Panc1 (cell line): ENCODE results near the gene GRIP1. TPM values are rescaled to one million over a fixed set of nuclear protein-coding genes. Genes with fewer than 3 reads are reported as not detected.

Source experiments
- ATAC-seq: fragments of 200-7000 bp; cut with Tn5 transposase; 2 replicates; pipeline ENCODE4 v1.9.1; 2020; ENCODE audit warnings: mild to moderate bottlenecking, moderate library complexity
- BruUV-seq: library from RNA; stranded (reverse); fragments of 400-500 nt; replicated peaks from 2 replicates; lab custom pipeline; 2021; lab: Mats Ljungman, UMichigan
- CTCF ChIA-PET: fragments of 300-600 bp; sonication (Branson Sonifier 250); formaldehyde crosslinking; loops from one replicate; lab custom pipeline; 2022; ENCODE audit warnings: antibody characterized with exemption; lab: Charles Lee
- POLR2A ChIA-PET: fragments of 300-600 bp; sonication (Branson Sonifier 250); formaldehyde crosslinking; loops from one replicate; lab custom pipeline; 2022; ENCODE audit warnings: antibody characterized with exemption; lab: Charles Lee
- DNase-seq: peaks from one replicate; pipeline ENCODE4 v3.0.0-alpha.2; 2010; ENCODE audit warnings: low read depth, low spot score
- H3K27ac ChIP-seq: 2 replicates; pipeline ENCODE4 v1.5.1; 2011; ENCODE audit warnings: mild to moderate bottlenecking, low read length, inconsistent platforms
- H3K27me3 ChIP-seq: fragments of 200-500 bp; sonication (Bioruptor generic); 2 replicates; pipeline ENCODE4 v1.6.0; 2014; ENCODE audit warnings: low read length, inconsistent platforms; ENCODE audit not compliant: control insufficient read depth, insufficient read depth
- H3K36me3 ChIP-seq: fragments of 200-500 bp; sonication (Bioruptor generic); 2 replicates; pipeline ENCODE4 v1.5.1; 2014; ENCODE audit warnings: inconsistent platforms, mild to moderate bottlenecking, low read length, moderate library complexity; ENCODE audit not compliant: control insufficient read depth, insufficient read depth
- H3K4me1 ChIP-seq: 2 replicates; pipeline ENCODE4 v1.5.1; 2011; ENCODE audit warnings: inconsistent platforms, mild to moderate bottlenecking, low read length, moderate library complexity; ENCODE audit not compliant: control insufficient read depth, insufficient read depth
- H3K4me3 ChIP-seq, 2 experiments: 2 replicates each; pipeline ENCODE4 v1.5.1; 2011 to 2012; ENCODE audit warnings: low read depth in 2 of 2, low read length in 2 of 2, mild to moderate bottlenecking in 2 of 2, inconsistent platforms in 1 of 2, moderate library complexity in 1 of 2
- H3K9me3 ChIP-seq: fragments of 200-500 bp; sonication (Bioruptor generic); 2 replicates; pipeline ENCODE4 v1.5.1; 2014; ENCODE audit warnings: low read depth, mild to moderate bottlenecking, inconsistent platforms, low read length, moderate library complexity; ENCODE audit not compliant: control insufficient read depth, insufficient read depth
- POLR2AphosphoS5 ChIP-seq: IDR thresholded peaks from 2 replicates; pipeline ENCODE4 v1.6.1; 2012; ENCODE audit warnings: mild to moderate bottlenecking, low read depth, low read length, moderate library complexity
- SIN3A ChIP-seq: IDR thresholded peaks from 2 replicates; pipeline ENCODE4 v1.6.1; 2012; ENCODE audit warnings: low read depth, mild to moderate bottlenecking, low read length, moderate library complexity, borderline replicate concordance; ENCODE audit not compliant: insufficient read depth
- TCF7L2 ChIP-seq: IDR thresholded peaks from 2 replicates; pipeline ENCODE4 v1.6.1; 2011; ENCODE audit warnings: mild to moderate bottlenecking, low read depth, low read length, inconsistent platforms
- in situ Hi-C: cut with HindIII; loops from 2 replicates; pipeline ENCODE4 v1.10.0; 2016; ENCODE audit warnings: low sequenced_read_pairs, low pct_unique_long_range_greater_than_20kb
- intact Hi-C: fragments of 100-400 bp; cut with micrococcal nuclease; formaldehyde crosslinking; loops from one replicate; pipeline ENCODE4 v1.10.0; 2022; ENCODE audit not compliant: unreplicated experiment
- total RNA-seq: library from RNA; stranded (reverse); gene quantifications from one replicate; pipeline ENCODE4 v1.2.1, GENCODE V29; 2021; ENCODE audit not compliant: unreplicated experiment
- TF ChIP-seq, protein P1 (sequence below): fragments of 450-650 bp; IDR thresholded peaks from 2 replicates; pipeline ENCODE4 v1.5.1; 2017; ENCODE audit warnings: mild to moderate bottlenecking
- TF ChIP-seq, protein P2 (sequence below), 2 experiments: IDR thresholded peaks; 2 replicates each; pipeline ENCODE4 v1.6.1; 2011 to 2012; ENCODE audit warnings: low read depth in 2 of 2, control low read depth in 1 of 2, low read length in 1 of 2, mild to moderate bottlenecking in 1 of 2, moderate library complexity in 1 of 2; ENCODE audit not compliant: insufficient read depth in 1 of 2

GRIP1 gene
- total RNA-seq, 1 experiment from 2014 or later = 9.2 TPM

DNA sequence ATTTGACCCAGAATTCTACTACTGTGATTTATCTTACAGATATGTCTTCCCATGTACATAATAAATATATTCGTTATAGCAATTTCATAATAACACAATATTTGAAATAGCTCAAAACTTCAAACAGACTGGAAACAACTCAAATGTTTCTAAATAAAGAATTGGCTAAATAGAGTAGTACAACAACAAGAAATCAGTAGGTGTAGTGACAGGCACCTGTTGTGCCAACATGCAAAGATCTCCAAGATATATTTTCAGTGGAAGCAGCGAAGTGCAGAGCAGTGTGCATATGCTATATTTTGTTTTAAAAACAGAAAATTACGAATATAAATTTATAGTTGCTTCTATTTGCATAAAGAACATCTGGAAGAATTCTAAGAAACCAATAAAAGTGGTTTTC, 60.9 kb downstream of the GRIP1 start:
- H3K36me3 ChIP-seq = no peaks in the 10 kb centered on the region
- in situ Hi-C loops (no loop called here), intact Hi-C loops (no loop called here)
- no peaks in the 10 kb centered on the region for H3K9me3 ChIP-seq
- ChIA-PET POLR2A (no interaction called here), CTCF (no interaction called here)
- H3K4me3 ChIP-seq = no peak overlapping the region
- ATAC-seq (no peak), DNase-seq (no peak)
- peaks cover 2% of the 10 kb centered on the region; the same call in 1 of the 2 replicates for H3K27me3 ChIP-seq
- H3K27ac ChIP-seq = no peak overlapping the region
- BruUV-seq = no TSS peak
- TF ChIP-seq, protein P1, sequence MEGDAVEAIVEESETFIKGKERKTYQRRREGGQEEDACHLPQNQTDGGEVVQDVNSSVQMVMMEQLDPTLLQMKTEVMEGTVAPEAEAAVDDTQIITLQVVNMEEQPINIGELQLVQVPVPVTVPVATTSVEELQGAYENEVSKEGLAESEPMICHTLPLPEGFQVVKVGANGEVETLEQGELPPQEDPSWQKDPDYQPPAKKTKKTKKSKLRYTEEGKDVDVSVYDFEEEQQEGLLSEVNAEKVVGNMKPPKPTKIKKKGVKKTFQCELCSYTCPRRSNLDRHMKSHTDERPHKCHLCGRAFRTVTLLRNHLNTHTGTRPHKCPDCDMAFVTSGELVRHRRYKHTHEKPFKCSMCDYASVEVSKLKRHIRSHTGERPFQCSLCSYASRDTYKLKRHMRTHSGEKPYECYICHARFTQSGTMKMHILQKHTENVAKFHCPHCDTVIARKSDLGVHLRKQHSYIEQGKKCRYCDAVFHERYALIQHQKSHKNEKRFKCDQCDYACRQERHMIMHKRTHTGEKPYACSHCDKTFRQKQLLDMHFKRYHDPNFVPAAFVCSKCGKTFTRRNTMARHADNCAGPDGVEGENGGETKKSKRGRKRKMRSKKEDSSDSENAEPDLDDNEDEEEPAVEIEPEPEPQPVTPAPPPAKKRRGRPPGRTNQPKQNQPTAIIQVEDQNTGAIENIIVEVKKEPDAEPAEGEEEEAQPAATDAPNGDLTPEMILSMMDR = no peak
- TF ChIP-seq POLR2AphosphoS5 (no peak), TCF7L2 (no peak), SIN3A (no peak)
- TF ChIP-seq, protein P2, sequence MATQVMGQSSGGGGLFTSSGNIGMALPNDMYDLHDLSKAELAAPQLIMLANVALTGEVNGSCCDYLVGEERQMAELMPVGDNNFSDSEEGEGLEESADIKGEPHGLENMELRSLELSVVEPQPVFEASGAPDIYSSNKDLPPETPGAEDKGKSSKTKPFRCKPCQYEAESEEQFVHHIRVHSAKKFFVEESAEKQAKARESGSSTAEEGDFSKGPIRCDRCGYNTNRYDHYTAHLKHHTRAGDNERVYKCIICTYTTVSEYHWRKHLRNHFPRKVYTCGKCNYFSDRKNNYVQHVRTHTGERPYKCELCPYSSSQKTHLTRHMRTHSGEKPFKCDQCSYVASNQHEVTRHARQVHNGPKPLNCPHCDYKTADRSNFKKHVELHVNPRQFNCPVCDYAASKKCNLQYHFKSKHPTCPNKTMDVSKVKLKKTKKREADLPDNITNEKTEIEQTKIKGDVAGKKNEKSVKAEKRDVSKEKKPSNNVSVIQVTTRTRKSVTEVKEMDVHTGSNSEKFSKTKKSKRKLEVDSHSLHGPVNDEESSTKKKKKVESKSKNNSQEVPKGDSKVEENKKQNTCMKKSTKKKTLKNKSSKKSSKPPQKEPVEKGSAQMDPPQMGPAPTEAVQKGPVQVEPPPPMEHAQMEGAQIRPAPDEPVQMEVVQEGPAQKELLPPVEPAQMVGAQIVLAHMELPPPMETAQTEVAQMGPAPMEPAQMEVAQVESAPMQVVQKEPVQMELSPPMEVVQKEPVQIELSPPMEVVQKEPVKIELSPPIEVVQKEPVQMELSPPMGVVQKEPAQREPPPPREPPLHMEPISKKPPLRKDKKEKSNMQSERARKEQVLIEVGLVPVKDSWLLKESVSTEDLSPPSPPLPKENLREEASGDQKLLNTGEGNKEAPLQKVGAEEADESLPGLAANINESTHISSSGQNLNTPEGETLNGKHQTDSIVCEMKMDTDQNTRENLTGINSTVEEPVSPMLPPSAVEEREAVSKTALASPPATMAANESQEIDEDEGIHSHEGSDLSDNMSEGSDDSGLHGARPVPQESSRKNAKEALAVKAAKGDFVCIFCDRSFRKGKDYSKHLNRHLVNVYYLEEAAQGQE (IDR thresholded peaks at IDR 0.05; ENCODE audit: insufficient read depth in 1 of 2, low read depth in 2 of 2, low read length in 1 of 2) = no peak
- no peaks in the 10 kb centered on the region for H3K4me1 ChIP-seq

DNA sequence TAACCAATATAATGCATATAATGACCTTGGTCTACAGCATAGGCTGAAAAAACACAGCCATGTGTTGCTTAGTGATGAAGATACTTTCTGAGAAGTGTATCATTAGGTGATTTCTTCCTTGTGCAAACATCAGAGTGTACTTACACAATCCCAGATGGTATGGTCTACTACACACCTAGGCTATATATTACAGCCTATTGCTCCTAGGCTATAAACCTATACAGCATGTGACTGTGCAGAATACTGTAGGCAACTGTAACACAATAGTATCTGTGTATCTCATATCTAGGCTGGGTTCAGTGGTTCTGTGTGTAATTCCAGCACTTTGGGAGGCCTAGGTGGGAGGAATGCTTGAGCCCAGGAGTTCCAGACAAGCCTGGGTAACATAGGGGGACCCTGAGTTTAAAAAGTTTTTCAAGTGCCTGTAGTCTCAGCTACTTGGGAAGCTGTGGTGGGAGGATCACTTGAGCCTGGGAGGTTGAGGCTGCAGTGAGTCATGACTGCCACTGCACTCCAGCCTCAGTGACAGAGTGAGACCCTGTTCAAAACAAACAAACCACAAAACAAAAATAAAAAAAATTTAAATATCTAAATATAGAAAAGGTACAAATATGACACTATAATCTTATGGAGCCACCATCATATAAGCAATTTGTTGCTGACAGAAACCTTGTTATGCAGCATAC, 66.6 kb downstream of the GRIP1 start:
- POLR2A ChIA-PET = interaction anchor here (0.5 kb wide), 1 partner anchor 18 kb away, joined by 3 read pairs; no protein-coding TSS in a partner anchor
- no peak overlapping the region for H3K4me3 ChIP-seq
- no peaks in the 10 kb centered on the region for H3K4me1 ChIP-seq
- intact Hi-C loops (no loop called here), in situ Hi-C loops (no loop called here)
- DNase-seq (no peak), ATAC-seq (no peak)
- TF ChIP-seq POLR2AphosphoS5 (no peak), SIN3A (no peak), TCF7L2 (no peak)
- TF ChIP-seq, protein P1 = no peak
- TF ChIP-seq, protein P2 (IDR thresholded peaks at IDR 0.05; ENCODE audit: insufficient read depth in 1 of 2, low read depth in 2 of 2, low read length in 1 of 2) = no peak
- H3K27ac ChIP-seq = no peak overlapping the region
- H3K36me3 ChIP-seq = no peaks in the 10 kb centered on the region
- no TSS peak for BruUV-seq
- CTCF ChIA-PET = no interaction called here
- no peaks in the 10 kb centered on the region for H3K27me3 ChIP-seq
- H3K9me3 ChIP-seq = no peaks in the 10 kb centered on the region
